ENCODE measurements around the gene MOCS1.

The MOCS1 gene

GRCh38 chr6:39947611-39948068 is 13.4 kb upstream of the MOCS1 start:
- Histone ChIP-seq H3K9ac (ENCODE audit: low read depth, low read length) (no peak overlapping the region), H3K36me3 (ENCODE audit: insufficient read depth, low read length) (no peaks in the 10 kb centered on the region), H3K4me3 (ENCODE audit: low read length) (no peak overlapping the region), H3K4me1 (ENCODE audit: control insufficient read depth, insufficient read depth, low read length) (no peaks in the 10 kb centered on the region), H3K27me3 (ENCODE audit: control insufficient read depth, insufficient read depth, low read length) (peaks cover 11% of the 10 kb centered on the region), H3K9me3 (replicated peaks; ENCODE audit: low read length) (no peaks in the 10 kb centered on the region), H3K4me2 (ENCODE audit: low read length) (no peak overlapping the region)

GRCh38 chr6:39945626-39946025 is 11.4 kb upstream of the MOCS1 start:
- Histone ChIP-seq H3K9ac (ENCODE audit: low read depth, low read length) (no peak overlapping the region), H3K9me3 (replicated peaks; ENCODE audit: low read length) (no peaks in the 10 kb centered on the region), H3K4me3 (ENCODE audit: low read length) (no peak overlapping the region), H3K27me3 (ENCODE audit: control insufficient read depth, insufficient read depth, low read length) (peaks cover 13% of the 10 kb centered on the region), H3K4me1 (ENCODE audit: control insufficient read depth, insufficient read depth, low read length) (no peaks in the 10 kb centered on the region), H3K36me3 (ENCODE audit: insufficient read depth, low read length) (no peaks in the 10 kb centered on the region), H3K4me2 (ENCODE audit: low read length) (no peak overlapping the region)

DNA sequence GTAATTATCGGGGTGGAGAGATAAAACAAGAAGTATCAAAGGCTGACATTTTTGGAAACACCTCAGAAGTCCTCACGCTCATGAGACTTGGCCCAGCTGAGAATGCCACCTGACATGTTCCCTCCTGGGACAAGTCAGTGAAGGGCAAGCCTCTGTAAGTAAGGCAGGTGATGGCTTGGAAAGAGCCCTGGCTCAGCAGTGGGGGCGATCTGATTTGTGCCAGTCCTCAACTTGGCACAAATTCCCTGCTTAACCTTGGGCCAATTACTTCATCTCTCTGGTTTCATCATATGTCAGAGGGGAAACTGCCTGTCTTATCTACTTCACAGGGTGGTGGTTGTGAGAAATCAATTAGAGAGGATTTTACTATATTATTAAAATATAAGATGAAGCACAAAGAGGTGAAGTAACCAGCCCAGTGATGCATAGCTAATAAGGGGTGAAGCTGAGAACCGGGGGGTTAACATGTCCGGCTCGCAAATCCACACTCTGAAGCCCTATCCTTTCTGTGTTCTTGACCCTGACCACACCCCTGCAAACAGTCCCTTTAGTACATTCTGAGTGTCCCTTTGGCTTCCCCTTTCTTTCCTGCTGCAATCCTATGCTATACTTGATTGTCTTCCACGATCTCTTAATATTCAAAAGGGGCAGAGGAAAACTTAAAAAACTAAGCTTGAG is 8.8 kb upstream of the MOCS1 start:
- H3K4me1 ChIP-seq (ENCODE audit: control insufficient read depth, insufficient read depth, low read length) = no peaks in the 10 kb centered on the region

DNA sequence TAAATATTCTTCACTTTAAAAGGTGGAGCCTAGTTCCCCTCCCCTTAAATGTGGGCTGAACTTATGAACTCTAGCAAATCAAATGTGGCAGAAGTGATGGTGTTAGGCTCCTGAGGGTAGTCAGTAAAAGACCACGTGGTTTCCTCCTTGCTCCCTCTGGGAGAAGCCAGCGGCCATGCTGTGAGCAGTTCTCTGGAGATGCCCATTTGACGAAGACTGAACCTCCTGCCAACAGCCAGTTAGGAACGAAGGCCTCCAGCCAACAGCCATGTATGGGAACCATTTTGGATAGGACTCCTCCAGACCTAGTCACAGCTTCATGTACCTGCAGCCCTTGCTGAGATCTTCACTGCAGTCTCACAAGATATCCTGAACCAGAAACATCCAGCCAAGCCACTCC is 7.6 kb upstream of the MOCS1 start:
- H3K4me2 ChIP-seq (ENCODE audit: low read length) = no peak overlapping the region
- H3K4me1 ChIP-seq (ENCODE audit: control insufficient read depth, insufficient read depth, low read length) = no peaks in the 10 kb centered on the region
- no peak overlapping the region for H3K9ac ChIP-seq (ENCODE audit: low read depth, low read length)
- no peaks in the 10 kb centered on the region for H3K36me3 ChIP-seq (ENCODE audit: insufficient read depth, low read length)
- H3K4me3 ChIP-seq (ENCODE audit: low read length) = no peak overlapping the region
- no peaks in the 10 kb centered on the region for H3K9me3 ChIP-seq (replicated peaks; ENCODE audit: low read length)
- peaks cover 17% of the 10 kb centered on the region for H3K27me3 ChIP-seq (ENCODE audit: control insufficient read depth, insufficient read depth, low read length)

More for the DNA sequence above, 8.8 kb upstream of the MOCS1 start:
- Histone ChIP-seq H3K9ac (ENCODE audit: low read depth, low read length) (no peak overlapping the region), H3K4me3 (ENCODE audit: low read length) (no peak overlapping the region), H3K4me2 (ENCODE audit: low read length) (no peak overlapping the region), H3K9me3 (replicated peaks; ENCODE audit: low read length) (no peaks in the 10 kb centered on the region), H3K27me3 (ENCODE audit: control insufficient read depth, insufficient read depth, low read length) (peaks cover 13% of the 10 kb centered on the region), H3K36me3 (ENCODE audit: insufficient read depth, low read length) (no peaks in the 10 kb centered on the region)

DNA sequence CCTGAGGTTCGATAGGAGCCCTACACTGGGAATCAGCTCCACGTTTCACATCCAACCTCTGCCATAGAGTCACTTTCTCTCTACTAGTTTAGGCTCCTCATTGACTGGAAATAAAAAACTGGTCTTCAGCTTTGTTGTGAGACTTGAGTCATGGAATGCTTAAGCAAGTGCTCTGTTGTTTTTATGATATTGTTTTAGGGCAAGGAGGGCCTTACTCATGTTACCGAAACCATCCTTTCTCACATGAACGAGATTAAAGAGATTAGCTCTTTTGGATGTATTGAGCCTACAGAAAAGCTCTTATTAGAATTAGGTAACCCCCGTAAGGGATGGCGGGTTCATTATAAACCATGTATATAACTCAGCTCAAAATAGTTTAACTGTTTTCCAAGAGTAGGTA is 6.9 kb upstream of the MOCS1 start:
- Histone ChIP-seq H3K27me3 (ENCODE audit: control insufficient read depth, insufficient read depth, low read length) (peaks cover 17% of the 10 kb centered on the region), H3K4me2 (ENCODE audit: low read length) (no peak overlapping the region), H3K9ac (ENCODE audit: low read depth, low read length) (no peak overlapping the region), H3K4me3 (ENCODE audit: low read length) (no peak overlapping the region), H3K4me1 (ENCODE audit: control insufficient read depth, insufficient read depth, low read length) (no peaks in the 10 kb centered on the region), H3K36me3 (ENCODE audit: insufficient read depth, low read length) (no peaks in the 10 kb centered on the region), H3K9me3 (replicated peaks; ENCODE audit: low read length) (no peaks in the 10 kb centered on the region)

- H3K9ac ChIP-seq (ENCODE audit: low read depth, low read length) = no peak overlapping the region
- no peaks in the 10 kb centered on the region for H3K36me3 ChIP-seq (ENCODE audit: insufficient read depth, low read length)
- no peaks in the 10 kb centered on the region for H3K4me1 ChIP-seq (ENCODE audit: control insufficient read depth, insufficient read depth, low read length)
- peaks cover 17% of the 10 kb centered on the region for H3K27me3 ChIP-seq (ENCODE audit: control insufficient read depth, insufficient read depth, low read length)
- H3K9me3 ChIP-seq (replicated peaks; ENCODE audit: low read length) = no peaks in the 10 kb centered on the region
- no peak overlapping the region for H3K4me2 ChIP-seq (ENCODE audit: low read length)
- no peak overlapping the region for H3K4me3 ChIP-seq (ENCODE audit: low read length)
Measured at GRCh38 chr6:39938773-39939654, 4.8 kb upstream of the MOCS1 start.

GRCh38 chr6:39937686-39938333 is 3.5 kb upstream of the MOCS1 start:
- Histone ChIP-seq H3K4me2 (ENCODE audit: low read length) (no peak overlapping the region), H3K4me3 (ENCODE audit: low read length) (no peak overlapping the region), H3K9me3 (replicated peaks; ENCODE audit: low read length) (no peaks in the 10 kb centered on the region), H3K4me1 (ENCODE audit: control insufficient read depth, insufficient read depth, low read length) (peaks cover 11% of the 10 kb centered on the region), H3K36me3 (ENCODE audit: insufficient read depth, low read length) (no peaks in the 10 kb centered on the region), H3K9ac (ENCODE audit: low read depth, low read length) (no peak overlapping the region), H3K27me3 (ENCODE audit: control insufficient read depth, insufficient read depth, low read length) (peaks cover 17% of the 10 kb centered on the region)

DNA sequence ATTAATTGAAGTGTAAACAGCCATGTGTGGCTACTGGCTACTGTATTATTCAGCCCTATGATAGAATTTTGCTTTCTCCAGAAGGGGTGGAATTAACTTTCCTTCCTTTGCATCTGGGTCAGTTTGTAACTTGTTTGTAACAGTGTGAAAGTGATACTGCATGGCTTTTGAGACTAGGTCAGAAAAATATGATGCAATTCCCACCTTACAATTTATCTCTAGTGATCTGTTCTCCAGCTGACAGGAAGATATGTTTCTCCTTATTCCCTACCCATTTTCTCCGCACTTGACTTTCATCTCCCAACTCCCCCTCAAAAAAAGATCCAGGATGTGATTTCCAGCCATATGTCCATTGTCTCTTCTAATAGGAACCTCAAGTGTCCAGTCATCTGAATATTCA is 2.6 kb upstream of the MOCS1 start:
- H3K9ac ChIP-seq (ENCODE audit: low read depth, low read length) = no peak overlapping the region
- no peaks in the 10 kb centered on the region for H3K36me3 ChIP-seq (ENCODE audit: insufficient read depth, low read length)
- peaks cover 15% of the 10 kb centered on the region for H3K27me3 ChIP-seq (ENCODE audit: control insufficient read depth, insufficient read depth, low read length)
- H3K9me3 ChIP-seq (replicated peaks; ENCODE audit: low read length) = no peaks in the 10 kb centered on the region
- no peak overlapping the region for H3K4me3 ChIP-seq (ENCODE audit: low read length)
- H3K4me2 ChIP-seq (ENCODE audit: low read length) = no peak overlapping the region
- peaks cover 15% of the 10 kb centered on the region for H3K4me1 ChIP-seq (ENCODE audit: control insufficient read depth, insufficient read depth, low read length)

- Histone ChIP-seq H3K9ac (ENCODE audit: low read depth, low read length) (no peak overlapping the region), H3K4me3 (ENCODE audit: low read length) (no peak overlapping the region), H3K36me3 (ENCODE audit: insufficient read depth, low read length) (no peaks in the 10 kb centered on the region), H3K27me3 (ENCODE audit: control insufficient read depth, insufficient read depth, low read length) (peaks cover 15% of the 10 kb centered on the region), H3K4me2 (ENCODE audit: low read length) (no peak overlapping the region), H3K4me1 (ENCODE audit: control insufficient read depth, insufficient read depth, low read length) (peaks cover 27% of the 10 kb centered on the region), H3K9me3 (replicated peaks; ENCODE audit: low read length) (no peaks in the 10 kb centered on the region)
Measured at GRCh38 chr6:39935241-39935640, 979 bp upstream of the MOCS1 start.

- peak overlapping the region; percentile 89 for H3K9ac ChIP-seq (ENCODE audit: low read depth, low read length)
- peaks cover 9% of the 10 kb centered on the region for H3K27me3 ChIP-seq (ENCODE audit: control insufficient read depth, insufficient read depth, low read length)
- no peaks in the 10 kb centered on the region for H3K36me3 ChIP-seq (ENCODE audit: insufficient read depth, low read length)
- H3K4me3 ChIP-seq (ENCODE audit: low read length) = peak overlapping the region; percentile 96
- no peaks in the 10 kb centered on the region for H3K9me3 ChIP-seq (replicated peaks; ENCODE audit: low read length)
- H3K4me1 ChIP-seq (ENCODE audit: control insufficient read depth, insufficient read depth, low read length) = peaks cover 41% of the 10 kb centered on the region
- peak overlapping the region; percentile 98 for H3K4me2 ChIP-seq (ENCODE audit: low read length)
Measured at GRCh38 chr6:39933669-39934130, 562 bp downstream of the MOCS1 start.

GRCh38 chr6:39932386-39932910 is 1.8 kb downstream of the MOCS1 start:
- peaks cover 5% of the 10 kb centered on the region for H3K27me3 ChIP-seq (ENCODE audit: control insufficient read depth, insufficient read depth, low read length)
- no peaks in the 10 kb centered on the region for H3K9me3 ChIP-seq (replicated peaks; ENCODE audit: low read length)
- H3K4me1 ChIP-seq (ENCODE audit: control insufficient read depth, insufficient read depth, low read length) = peaks cover 42% of the 10 kb centered on the region
- H3K9ac ChIP-seq (ENCODE audit: low read depth, low read length) = no peak overlapping the region
- H3K4me3 ChIP-seq (ENCODE audit: low read length) = no peak overlapping the region
- no peak overlapping the region for H3K4me2 ChIP-seq (ENCODE audit: low read length)
- no peaks in the 10 kb centered on the region for H3K36me3 ChIP-seq (ENCODE audit: insufficient read depth, low read length)

Measured in skeletal muscle satellite cell (primary cell).